Glutamatergic neuron (in vitro differentiated cells): ENCODE results near the gene ARHGAP32. TPM values are rescaled to one million over a fixed set of nuclear protein-coding genes. Genes with fewer than 3 reads are reported as not detected.
"Not testable (repeated sequence)": the region's sequence is repeated elsewhere in the genome, so short reads cannot be mapped to it uniquely, and the experiment has no call there.

ENCODE experiments used
- DNase-seq: peaks from one replicate; pipeline ENCODE4 v3.0.0; 2022
- H3K27ac Mint-ChIP-seq: one replicate; pipeline ENCODE4 v1.8.0; 2020; ENCODE audit warnings: mild to moderate bottlenecking, mixed read lengths, inconsistent platforms; ENCODE audit not compliant: unreplicated experiment
- H3K27me3 Mint-ChIP-seq: one replicate; pipeline ENCODE4 v1.8.0; 2020; ENCODE audit warnings: mild to moderate bottlenecking, moderate library complexity, mixed read lengths, inconsistent platforms; ENCODE audit not compliant: unreplicated experiment
- H3K36me3 Mint-ChIP-seq: one replicate; pipeline ENCODE4 v1.8.0; 2020; ENCODE audit warnings: mild to moderate bottlenecking, mixed read lengths, inconsistent platforms; ENCODE audit not compliant: unreplicated experiment
- H3K4me1 Mint-ChIP-seq: one replicate; pipeline ENCODE4 v1.8.0; 2020; ENCODE audit warnings: mild to moderate bottlenecking, low read depth, mixed read lengths, inconsistent platforms; ENCODE audit not compliant: unreplicated experiment
- H3K4me3 Mint-ChIP-seq: one replicate; pipeline ENCODE4 v1.8.0; 2020; ENCODE audit warnings: mild to moderate bottlenecking, mixed read lengths, inconsistent platforms; ENCODE audit not compliant: unreplicated experiment
- H3K9me3 Mint-ChIP-seq: one replicate; pipeline ENCODE4 v1.8.0; 2020; ENCODE audit warnings: mild to moderate bottlenecking, moderate library complexity, mixed read lengths, inconsistent platforms; ENCODE audit not compliant: unreplicated experiment
- total RNA-seq: library from RNA; stranded (reverse); fragmentation: NEBNext Ultra II Directional; extraction: Animal tissue kit (Norgen Biotek cat#: 25700); gene quantifications from one replicate; pipeline ENCODE4 v1.2.1, GENCODE V29; 2021; ENCODE audit not compliant: unreplicated experiment
- TF ChIP-seq, protein P1 (sequence below): fragments of 200-600 bp; sonication (generic); IDR thresholded peaks from one replicate; pipeline ENCODE4 v1.5.0; 2021; ENCODE audit not compliant: partially characterized antibody, unreplicated experiment

The ARHGAP32 gene
- total RNA-seq, 1 donor from 2014 or later = 45.3 TPM

DNA sequence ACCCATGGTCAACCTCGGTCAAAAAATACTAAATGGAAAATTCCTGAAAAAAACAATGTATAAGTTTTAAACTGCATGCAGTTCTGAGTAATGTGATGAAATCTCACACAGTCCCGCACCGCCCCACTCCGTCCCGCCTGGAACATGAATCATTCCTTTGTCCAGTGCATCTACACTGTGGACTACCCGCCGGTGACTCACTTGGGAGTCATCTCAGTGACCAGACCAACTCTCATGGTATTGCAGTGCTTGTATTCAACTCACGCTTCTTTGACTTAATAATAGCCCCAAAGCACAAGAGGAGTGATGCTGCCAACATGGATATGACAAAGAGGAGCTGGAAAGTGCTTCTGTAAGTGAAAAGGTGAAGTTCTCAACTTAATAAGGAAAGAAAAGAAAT, 48.8 kb downstream of the ARHGAP32 start:
- TF ChIP-seq, protein P1, sequence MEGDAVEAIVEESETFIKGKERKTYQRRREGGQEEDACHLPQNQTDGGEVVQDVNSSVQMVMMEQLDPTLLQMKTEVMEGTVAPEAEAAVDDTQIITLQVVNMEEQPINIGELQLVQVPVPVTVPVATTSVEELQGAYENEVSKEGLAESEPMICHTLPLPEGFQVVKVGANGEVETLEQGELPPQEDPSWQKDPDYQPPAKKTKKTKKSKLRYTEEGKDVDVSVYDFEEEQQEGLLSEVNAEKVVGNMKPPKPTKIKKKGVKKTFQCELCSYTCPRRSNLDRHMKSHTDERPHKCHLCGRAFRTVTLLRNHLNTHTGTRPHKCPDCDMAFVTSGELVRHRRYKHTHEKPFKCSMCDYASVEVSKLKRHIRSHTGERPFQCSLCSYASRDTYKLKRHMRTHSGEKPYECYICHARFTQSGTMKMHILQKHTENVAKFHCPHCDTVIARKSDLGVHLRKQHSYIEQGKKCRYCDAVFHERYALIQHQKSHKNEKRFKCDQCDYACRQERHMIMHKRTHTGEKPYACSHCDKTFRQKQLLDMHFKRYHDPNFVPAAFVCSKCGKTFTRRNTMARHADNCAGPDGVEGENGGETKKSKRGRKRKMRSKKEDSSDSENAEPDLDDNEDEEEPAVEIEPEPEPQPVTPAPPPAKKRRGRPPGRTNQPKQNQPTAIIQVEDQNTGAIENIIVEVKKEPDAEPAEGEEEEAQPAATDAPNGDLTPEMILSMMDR = no peak
- H3K36me3 Mint-ChIP-seq = peaks cover 5% of the 10 kb centered on the region
- peaks cover 2% of the 10 kb centered on the region for H3K9me3 Mint-ChIP-seq
- H3K4me3 Mint-ChIP-seq = no peak overlapping the region
- H3K27ac Mint-ChIP-seq = no peak overlapping the region
- H3K27me3 Mint-ChIP-seq = no peaks in the 10 kb centered on the region
- no peak for DNase-seq
- H3K4me1 Mint-ChIP-seq = peaks cover 14% of the 10 kb centered on the region

DNA sequence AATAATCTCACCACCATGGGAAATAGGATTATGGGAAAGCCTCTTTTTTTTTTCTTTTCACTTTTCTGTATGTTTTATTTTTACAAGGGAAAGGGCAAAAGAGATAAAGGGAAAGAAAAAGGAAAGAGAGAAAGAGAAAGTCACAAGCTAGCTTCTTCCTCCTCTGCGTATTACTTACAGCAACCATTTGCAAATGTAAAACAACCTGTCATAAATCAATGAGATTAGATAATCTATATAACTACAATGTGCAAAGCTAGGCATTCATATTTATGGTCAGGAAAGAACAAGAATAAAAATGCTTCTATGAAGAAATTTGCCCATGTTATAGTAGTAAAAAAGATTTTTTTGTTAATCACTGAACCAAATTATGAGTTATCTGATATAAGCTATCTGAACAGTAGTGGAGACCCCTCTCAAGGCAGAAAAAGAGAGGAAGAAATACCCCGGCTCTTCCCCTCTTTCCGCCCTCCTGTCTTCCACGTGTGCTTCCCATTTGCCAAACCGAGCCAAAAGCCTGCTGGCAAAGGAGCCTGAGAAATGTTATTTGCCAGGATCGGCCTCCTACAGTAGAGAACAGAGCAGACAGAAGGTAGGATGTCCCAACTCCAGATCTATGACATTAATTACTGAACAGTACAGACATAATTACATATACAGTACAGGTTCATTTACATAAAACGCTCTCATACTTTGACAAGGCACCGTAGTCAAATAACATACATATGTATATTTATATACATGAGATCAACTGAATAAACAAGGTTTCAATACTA, 50.2 kb downstream of the ARHGAP32 start:
- TF ChIP-seq, protein P1 = no peak
- H3K4me3 Mint-ChIP-seq = no peak overlapping the region
- no peaks in the 10 kb centered on the region for H3K9me3 Mint-ChIP-seq
- H3K4me1 Mint-ChIP-seq = peaks cover 14% of the 10 kb centered on the region
- H3K27me3 Mint-ChIP-seq = no peaks in the 10 kb centered on the region
- no peak for DNase-seq
- H3K27ac Mint-ChIP-seq = peak overlapping the region; percentile 33
- H3K36me3 Mint-ChIP-seq = no peaks in the 10 kb centered on the region

DNA sequence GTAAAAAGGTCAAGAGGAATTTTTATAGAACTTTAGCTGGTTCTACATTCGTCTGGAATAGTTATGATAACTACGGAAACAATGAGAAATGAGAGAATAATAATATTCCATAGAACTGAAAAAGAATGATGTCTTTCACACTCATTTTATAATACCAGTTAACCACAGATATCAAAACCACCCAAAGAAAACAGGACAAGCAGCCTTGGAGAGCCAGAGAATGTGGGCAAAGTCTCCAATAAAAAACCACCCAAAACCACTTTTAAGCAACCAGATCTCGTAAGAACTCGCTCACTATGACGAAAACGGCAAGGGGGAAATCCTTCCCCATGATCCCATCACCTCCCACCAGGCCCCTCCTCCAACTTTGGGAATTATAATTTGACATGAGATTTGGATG, 60.8 kb downstream of the ARHGAP32 start:
- Mint-ChIP-seq H3K9me3 (peaks cover 1% of the 10 kb centered on the region), H3K4me1 (no peaks in the 10 kb centered on the region), H3K27ac (no peak overlapping the region), H3K27me3 (no peaks in the 10 kb centered on the region), H3K36me3 (no peaks in the 10 kb centered on the region), H3K4me3 (no peak overlapping the region)
- TF ChIP-seq, protein P1 = no peak
- DNase-seq = no peak

DNA sequence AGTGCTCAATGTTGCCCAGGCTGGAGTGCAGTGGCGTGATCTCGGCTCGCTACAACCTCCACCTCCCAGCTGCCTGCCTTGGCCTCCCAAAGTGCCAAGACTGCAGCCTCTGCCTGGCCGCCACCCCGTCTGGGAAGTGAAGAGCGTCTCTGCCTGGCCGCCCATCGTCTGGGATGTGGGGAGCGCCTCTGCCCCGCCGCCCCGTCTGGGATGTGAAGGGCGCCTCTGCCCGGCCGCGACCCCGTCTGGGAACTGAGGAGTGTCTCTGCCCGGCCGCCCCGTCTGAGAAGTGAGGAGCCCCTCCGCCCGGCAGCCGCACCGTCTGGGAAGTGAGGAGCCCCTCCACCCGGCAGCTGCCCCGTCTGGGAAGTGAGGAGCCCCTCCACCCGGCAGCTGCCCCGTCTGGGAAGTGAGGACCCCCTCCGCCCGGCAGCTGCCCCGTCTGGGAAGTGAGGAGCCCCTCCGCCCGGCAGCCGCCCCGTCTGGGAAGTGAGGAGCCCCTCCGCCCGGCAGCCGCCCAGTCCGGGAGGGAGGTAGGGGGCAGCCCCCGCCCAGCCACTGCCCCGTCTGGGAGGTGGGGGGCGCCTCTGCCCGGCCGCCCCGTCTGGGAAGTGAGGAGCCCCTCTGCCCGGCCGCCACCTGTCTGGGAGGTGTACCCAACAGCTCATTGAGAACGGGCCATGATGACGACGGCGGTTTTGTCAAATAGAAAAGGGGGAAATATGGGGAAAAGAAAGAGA, 63.1 kb downstream of the ARHGAP32 start:
- H3K27ac Mint-ChIP-seq, H3K4me1 Mint-ChIP-seq, DNase-seq, H3K9me3 Mint-ChIP-seq, H3K36me3 Mint-ChIP-seq, H3K27me3 Mint-ChIP-seq, H3K4me3 Mint-ChIP-seq: not testable (repeated sequence)

DNA sequence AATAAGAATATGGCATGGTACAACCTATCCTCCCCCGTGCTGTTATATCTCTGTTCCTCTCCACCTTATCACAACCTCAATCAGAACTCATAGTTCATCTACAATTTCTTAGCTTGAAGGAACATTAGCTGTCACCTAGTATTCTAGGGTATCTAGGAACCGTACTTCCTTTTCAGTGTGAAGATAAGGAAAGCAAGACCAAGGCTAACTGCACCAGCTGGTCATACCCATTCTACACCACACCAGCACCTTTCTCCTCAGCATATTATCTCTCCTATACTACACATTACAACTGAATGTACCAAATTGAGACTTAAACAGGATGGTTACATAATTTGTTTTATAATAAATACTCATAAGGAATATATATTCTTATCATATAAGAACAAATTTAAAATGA, 73.1 kb downstream of the ARHGAP32 start:
- Mint-ChIP-seq H3K4me1 (peaks cover 9% of the 10 kb centered on the region), H3K9me3 (no peaks in the 10 kb centered on the region), H3K36me3 (no peaks in the 10 kb centered on the region), H3K4me3 (no peak overlapping the region), H3K27me3 (peaks cover 2% of the 10 kb centered on the region), H3K27ac (no peak overlapping the region)
- TF ChIP-seq, protein P1 = no peak
- no peak for DNase-seq
